ENCODE data around the gene BHLHE40.

The BHLHE40 gene

DNA sequence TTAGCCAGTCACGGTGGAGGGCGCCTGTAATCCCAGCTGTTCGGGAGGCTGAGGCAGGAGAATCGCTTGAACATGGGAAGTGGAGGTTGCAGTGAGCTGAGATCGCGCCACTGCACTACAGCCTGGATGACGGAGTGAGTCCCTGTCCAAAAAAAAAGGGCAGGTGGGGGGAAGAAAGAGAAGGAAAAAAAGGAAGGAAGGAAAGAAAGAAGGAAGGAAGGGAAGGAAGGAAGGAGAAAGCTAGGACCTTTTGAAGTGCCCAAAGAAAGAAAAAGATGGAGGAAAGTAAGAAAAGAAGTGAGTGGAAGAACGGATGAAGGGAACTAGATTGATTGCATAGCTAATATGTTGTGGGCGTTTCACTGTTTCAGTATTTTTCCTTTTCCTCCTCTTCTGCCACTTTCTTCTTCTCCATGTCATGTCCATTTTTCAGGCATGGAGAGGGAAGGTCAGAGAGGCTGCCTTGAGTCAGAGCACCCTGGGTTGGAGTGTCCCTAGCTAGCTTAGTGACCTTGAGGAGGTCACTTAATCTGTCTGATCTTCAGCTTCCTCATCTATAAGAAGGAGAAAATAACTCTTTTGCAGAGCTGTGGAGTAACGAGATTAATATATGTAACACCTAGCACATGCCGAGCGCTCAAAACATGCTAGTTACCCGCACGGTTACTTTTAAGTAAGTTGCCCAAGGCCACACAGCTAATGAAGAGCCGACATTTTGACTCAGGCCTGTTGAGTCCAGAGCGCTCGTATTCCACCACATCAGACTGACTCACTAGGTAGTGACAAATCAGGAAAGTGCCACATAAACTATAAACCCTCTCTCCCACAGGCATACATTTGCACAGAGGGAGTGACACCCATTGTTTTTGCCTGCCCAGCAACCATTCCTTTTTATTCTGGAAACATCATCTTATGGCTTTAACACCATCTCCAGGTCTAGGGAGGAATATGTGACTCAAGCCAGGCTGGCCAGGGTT, 42.2 kb downstream of the BHLHE40 start:
- TF ChIP-seq, protein P1, sequence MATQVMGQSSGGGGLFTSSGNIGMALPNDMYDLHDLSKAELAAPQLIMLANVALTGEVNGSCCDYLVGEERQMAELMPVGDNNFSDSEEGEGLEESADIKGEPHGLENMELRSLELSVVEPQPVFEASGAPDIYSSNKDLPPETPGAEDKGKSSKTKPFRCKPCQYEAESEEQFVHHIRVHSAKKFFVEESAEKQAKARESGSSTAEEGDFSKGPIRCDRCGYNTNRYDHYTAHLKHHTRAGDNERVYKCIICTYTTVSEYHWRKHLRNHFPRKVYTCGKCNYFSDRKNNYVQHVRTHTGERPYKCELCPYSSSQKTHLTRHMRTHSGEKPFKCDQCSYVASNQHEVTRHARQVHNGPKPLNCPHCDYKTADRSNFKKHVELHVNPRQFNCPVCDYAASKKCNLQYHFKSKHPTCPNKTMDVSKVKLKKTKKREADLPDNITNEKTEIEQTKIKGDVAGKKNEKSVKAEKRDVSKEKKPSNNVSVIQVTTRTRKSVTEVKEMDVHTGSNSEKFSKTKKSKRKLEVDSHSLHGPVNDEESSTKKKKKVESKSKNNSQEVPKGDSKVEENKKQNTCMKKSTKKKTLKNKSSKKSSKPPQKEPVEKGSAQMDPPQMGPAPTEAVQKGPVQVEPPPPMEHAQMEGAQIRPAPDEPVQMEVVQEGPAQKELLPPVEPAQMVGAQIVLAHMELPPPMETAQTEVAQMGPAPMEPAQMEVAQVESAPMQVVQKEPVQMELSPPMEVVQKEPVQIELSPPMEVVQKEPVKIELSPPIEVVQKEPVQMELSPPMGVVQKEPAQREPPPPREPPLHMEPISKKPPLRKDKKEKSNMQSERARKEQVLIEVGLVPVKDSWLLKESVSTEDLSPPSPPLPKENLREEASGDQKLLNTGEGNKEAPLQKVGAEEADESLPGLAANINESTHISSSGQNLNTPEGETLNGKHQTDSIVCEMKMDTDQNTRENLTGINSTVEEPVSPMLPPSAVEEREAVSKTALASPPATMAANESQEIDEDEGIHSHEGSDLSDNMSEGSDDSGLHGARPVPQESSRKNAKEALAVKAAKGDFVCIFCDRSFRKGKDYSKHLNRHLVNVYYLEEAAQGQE (IDR thresholded peaks at IDR 0.05; ENCODE audit: insufficient read depth in 1 of 2, low read depth in 2 of 2, low read length in 2 of 2), result no peak
- TF ChIP-seq POLR2AphosphoS5 (IDR thresholded peaks at IDR 0.05; ENCODE audit: low read depth, low read length) (no peak), FOXP2 (optimal IDR thresholded peaks at IDR 0.05; ENCODE audit: borderline replicate concordance, extremely low read depth, extremely low read length, insufficient read depth) (no peak), TAF1 (IDR thresholded peaks at IDR 0.05; ENCODE audit: borderline replicate concordance, insufficient read depth, low read length) (no peak), SIN3A (IDR thresholded peaks at IDR 0.05; ENCODE audit: borderline replicate concordance, insufficient read depth, low read length) (no peak)

DNA sequence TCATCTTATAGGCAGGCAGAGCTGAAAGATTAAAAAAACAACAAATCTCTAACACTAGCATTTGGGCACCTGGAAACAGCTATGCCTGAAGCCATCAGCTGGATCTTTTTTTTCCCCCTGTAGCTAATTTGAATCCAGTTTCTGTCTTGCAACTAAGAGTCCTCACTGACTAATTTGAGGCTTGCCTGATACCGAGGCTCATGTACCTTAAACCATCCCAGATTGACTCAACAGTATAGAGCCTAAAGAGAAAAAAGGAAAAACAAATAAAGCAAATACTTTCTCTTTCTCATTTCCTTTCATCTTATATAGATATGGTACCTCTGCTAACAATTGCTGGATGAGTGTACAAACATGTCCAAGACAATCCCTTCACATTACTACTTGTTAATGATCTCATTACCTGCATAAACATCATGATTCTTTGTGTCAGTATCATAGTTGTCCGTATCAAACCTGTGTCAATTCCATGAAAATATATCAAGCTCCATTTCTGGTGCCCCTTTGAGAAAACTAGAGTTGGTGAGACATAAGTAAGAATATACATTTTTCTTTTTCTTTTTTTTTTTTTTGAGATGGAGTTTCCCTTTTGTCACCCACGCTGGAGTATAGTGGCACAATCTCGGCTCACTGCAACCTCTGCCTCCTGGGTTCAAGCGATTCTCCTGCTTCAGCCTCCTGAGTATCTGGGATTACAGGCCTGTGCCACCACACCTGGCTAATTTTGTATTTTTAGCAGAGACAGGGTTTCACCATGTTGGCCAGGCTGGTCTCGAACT, 43.1 kb downstream of the BHLHE40 start:
- no peak for TF ChIP-seq FOXP2 (optimal IDR thresholded peaks at IDR 0.05; ENCODE audit: borderline replicate concordance, extremely low read depth, extremely low read length, insufficient read depth)
- no peak for TF ChIP-seq TAF1 (IDR thresholded peaks at IDR 0.05; ENCODE audit: borderline replicate concordance, insufficient read depth, low read length)
- TF ChIP-seq SIN3A (IDR thresholded peaks at IDR 0.05; ENCODE audit: borderline replicate concordance, insufficient read depth, low read length), result no peak
- TF ChIP-seq POLR2AphosphoS5 (IDR thresholded peaks at IDR 0.05; ENCODE audit: low read depth, low read length), result no peak
- TF ChIP-seq, protein P1 (IDR thresholded peaks at IDR 0.05; ENCODE audit: insufficient read depth in 1 of 2, low read depth in 2 of 2, low read length in 2 of 2), result no peak

DNA sequence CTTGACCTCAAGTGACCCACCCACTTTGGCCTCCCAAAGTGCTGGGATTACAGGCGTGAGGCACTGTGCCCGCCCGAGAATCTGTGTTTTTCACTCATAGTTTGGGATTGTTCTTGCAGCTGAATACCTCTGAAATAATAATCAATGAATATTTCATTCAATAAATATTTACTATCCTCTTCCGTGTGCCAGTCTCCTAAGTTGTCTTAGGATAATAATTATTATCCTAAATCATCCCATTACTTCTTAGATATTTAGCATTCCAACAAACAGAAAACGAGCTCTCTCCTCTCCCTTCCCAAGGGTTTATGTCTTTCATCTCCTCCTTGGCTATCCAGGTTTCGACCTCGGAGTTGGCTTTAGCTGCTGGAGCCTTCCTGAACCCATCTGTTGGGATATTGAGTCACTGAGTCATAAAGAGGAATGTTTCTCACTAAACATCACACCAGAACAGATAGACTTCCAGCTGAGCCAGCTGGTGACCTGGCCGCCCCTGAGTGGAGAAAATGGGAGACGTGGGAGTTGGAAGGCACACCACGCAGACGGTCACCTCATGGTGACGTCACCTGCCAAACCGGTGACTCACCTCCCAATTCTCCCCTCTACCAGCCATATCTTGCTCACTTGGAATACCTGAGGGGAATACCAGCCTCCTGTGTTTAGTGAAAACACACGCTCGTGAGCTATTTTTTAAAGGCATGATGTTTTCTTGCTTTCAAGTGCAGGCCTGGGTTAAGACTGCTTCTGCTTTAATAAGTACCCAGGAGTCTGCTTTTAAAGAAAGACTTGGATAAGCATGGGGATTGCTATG, 43.9 kb downstream of the BHLHE40 start:
- TF ChIP-seq POLR2AphosphoS5 (IDR thresholded peaks at IDR 0.05; ENCODE audit: low read depth, low read length) (no peak), SIN3A (IDR thresholded peaks at IDR 0.05; ENCODE audit: borderline replicate concordance, insufficient read depth, low read length) (no peak), FOXP2 (optimal IDR thresholded peaks at IDR 0.05; ENCODE audit: borderline replicate concordance, extremely low read depth, extremely low read length, insufficient read depth) (no peak), TAF1 (IDR thresholded peaks at IDR 0.05; ENCODE audit: borderline replicate concordance, insufficient read depth, low read length) (no peak)
- TF ChIP-seq, protein P1 (IDR thresholded peaks at IDR 0.05; ENCODE audit: insufficient read depth in 1 of 2, low read depth in 2 of 2, low read length in 2 of 2), result no peak

DNA sequence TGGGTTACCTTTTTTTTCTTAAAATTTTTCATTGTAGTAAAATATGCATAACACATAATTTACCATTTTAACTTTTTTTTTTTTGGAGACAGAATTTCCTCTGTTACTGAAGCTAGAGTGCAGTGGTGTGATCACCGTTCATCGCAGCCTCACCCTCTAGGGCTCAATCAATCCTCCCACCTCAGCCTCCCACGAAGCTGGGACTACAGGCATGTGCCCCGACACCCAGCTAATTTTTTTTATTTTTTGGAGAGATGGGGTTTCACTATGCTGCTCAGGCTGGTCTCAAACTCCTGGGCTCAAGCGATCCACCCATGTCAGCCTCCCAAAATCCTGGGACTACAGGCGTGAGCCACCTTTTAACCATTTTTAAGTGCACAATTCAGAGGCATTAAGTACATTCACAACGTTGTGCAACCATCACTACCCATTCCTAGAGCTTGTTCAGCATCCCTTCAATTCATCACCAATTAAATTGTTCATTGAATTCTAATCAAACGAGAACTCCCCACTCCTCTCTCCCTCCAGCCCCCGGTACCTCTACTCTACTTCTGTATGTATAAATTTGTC, 44.6 kb downstream of the BHLHE40 start:
- no peak for TF ChIP-seq FOXP2 (optimal IDR thresholded peaks at IDR 0.05; ENCODE audit: borderline replicate concordance, extremely low read depth, extremely low read length, insufficient read depth)
- no peak for TF ChIP-seq POLR2AphosphoS5 (IDR thresholded peaks at IDR 0.05; ENCODE audit: low read depth, low read length)
- no peak for TF ChIP-seq TAF1 (IDR thresholded peaks at IDR 0.05; ENCODE audit: borderline replicate concordance, insufficient read depth, low read length)
- TF ChIP-seq SIN3A (IDR thresholded peaks at IDR 0.05; ENCODE audit: borderline replicate concordance, insufficient read depth, low read length), result no peak
- TF ChIP-seq, protein P1 (IDR thresholded peaks at IDR 0.05; ENCODE audit: insufficient read depth in 1 of 2, low read depth in 2 of 2, low read length in 2 of 2), result no peak
